Measurements from ENCODE around the gene RHBDL3. TPM values are rescaled to one million over a fixed set of nuclear protein-coding genes. Genes with fewer than 3 reads are reported as not detected.

Gene RHBDL3
- total and polyA plus RNA-seq, 4 donors: 0.02 to 0.17 (median 0.05) TPM; not detected in 1

DNA sequence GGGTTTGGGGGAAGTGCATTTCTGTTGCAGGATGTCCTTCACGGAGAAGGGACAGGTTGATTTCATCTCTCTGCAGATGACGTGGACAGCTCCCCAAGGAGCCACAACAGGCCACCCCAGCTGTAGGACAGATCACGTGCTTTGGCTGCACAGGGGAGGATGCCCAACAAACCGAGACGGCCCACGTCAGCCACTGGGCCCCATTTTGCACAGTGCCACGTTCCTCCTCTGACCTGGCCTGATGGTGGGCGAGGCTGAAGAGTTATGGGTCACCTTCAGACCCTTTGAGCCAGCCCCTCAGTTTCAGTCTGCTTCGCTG, 9.0 kb upstream of the RHBDL3 start:
- Histone ChIP-seq H3K9ac (ENCODE audit: low read depth in 1 of 2, low read length in 2 of 2) (no peak overlapping the region), H3K4me3 (ENCODE audit: low read depth in 1 of 3, low read length in 3 of 3) (no peak overlapping the region), H3K27me3 (ENCODE audit: control insufficient read depth in 4 of 4, insufficient read depth in 4 of 4, low read length in 3 of 4) (no peaks in the 10 kb centered on the region), H3K4me1 (ENCODE audit: control insufficient read depth in 4 of 4, insufficient read depth in 4 of 4, low read length in 3 of 4) (no peaks in the 10 kb centered on the region), H3K27ac (ENCODE audit: low read depth in 1 of 2, low read length in 2 of 2) (no peak overlapping the region), H3K36me3 (ENCODE audit: control insufficient read depth in 4 of 4, insufficient read depth in 3 of 4, low read depth in 1 of 4, low read length in 3 of 4) (no peaks in the 10 kb centered on the region), H3K9me3 (ENCODE audit: control insufficient read depth in 4 of 4, low read length in 3 of 4) (no peaks in the 10 kb centered on the region)
- 88% methylated on average over 9 of the region's 9 CpGs for WGBS
- no peak for DNase-seq (ENCODE audit: low spot score)
- TF ChIP-seq TAF1 (conservative IDR thresholded peaks at IDR 0.05) (no peak), GABPA (IDR thresholded peaks at IDR 0.05 in 1 of 2, conservative IDR thresholded peaks at IDR 0.05 in 1 of 2) (no peak), SP1 (IDR thresholded peaks at IDR 0.05) (no peak), JUND (IDR thresholded peaks at IDR 0.05) (no peak), RAD21 (IDR thresholded peaks at IDR 0.05) (no peak), EGR1 (IDR thresholded peaks at IDR 0.05; ENCODE audit: low read depth in 2 of 2) (no peak), RXRA (IDR thresholded peaks at IDR 0.05) (no peak), FOXA1 (IDR thresholded peaks at IDR 0.05) (no peak), YY1 (IDR thresholded peaks at IDR 0.05) (no peak), FOXA2 (IDR thresholded peaks at IDR 0.05) (no peak), NR2F2 (IDR thresholded peaks at IDR 0.05) (no peak), HNF4A (conservative IDR thresholded peaks at IDR 0.05) (no peak), HNF4G (IDR thresholded peaks at IDR 0.05) (no peak)
- TF ChIP-seq, protein P1, sequence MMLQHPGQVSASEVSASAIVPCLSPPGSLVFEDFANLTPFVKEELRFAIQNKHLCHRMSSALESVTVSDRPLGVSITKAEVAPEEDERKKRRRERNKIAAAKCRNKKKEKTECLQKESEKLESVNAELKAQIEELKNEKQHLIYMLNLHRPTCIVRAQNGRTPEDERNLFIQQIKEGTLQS (IDR thresholded peaks at IDR 0.05): no peak
- TF ChIP-seq, protein P2, sequence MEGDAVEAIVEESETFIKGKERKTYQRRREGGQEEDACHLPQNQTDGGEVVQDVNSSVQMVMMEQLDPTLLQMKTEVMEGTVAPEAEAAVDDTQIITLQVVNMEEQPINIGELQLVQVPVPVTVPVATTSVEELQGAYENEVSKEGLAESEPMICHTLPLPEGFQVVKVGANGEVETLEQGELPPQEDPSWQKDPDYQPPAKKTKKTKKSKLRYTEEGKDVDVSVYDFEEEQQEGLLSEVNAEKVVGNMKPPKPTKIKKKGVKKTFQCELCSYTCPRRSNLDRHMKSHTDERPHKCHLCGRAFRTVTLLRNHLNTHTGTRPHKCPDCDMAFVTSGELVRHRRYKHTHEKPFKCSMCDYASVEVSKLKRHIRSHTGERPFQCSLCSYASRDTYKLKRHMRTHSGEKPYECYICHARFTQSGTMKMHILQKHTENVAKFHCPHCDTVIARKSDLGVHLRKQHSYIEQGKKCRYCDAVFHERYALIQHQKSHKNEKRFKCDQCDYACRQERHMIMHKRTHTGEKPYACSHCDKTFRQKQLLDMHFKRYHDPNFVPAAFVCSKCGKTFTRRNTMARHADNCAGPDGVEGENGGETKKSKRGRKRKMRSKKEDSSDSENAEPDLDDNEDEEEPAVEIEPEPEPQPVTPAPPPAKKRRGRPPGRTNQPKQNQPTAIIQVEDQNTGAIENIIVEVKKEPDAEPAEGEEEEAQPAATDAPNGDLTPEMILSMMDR (IDR thresholded peaks at IDR 0.05; ENCODE audit: low read depth, low read length, missing input control): no peak
- TF ChIP-seq, protein P3, sequence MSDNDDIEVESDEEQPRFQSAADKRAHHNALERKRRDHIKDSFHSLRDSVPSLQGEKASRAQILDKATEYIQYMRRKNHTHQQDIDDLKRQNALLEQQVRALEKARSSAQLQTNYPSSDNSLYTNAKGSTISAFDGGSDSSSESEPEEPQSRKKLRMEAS (IDR thresholded peaks at IDR 0.05): no peak
- TF ChIP-seq, protein P4, sequence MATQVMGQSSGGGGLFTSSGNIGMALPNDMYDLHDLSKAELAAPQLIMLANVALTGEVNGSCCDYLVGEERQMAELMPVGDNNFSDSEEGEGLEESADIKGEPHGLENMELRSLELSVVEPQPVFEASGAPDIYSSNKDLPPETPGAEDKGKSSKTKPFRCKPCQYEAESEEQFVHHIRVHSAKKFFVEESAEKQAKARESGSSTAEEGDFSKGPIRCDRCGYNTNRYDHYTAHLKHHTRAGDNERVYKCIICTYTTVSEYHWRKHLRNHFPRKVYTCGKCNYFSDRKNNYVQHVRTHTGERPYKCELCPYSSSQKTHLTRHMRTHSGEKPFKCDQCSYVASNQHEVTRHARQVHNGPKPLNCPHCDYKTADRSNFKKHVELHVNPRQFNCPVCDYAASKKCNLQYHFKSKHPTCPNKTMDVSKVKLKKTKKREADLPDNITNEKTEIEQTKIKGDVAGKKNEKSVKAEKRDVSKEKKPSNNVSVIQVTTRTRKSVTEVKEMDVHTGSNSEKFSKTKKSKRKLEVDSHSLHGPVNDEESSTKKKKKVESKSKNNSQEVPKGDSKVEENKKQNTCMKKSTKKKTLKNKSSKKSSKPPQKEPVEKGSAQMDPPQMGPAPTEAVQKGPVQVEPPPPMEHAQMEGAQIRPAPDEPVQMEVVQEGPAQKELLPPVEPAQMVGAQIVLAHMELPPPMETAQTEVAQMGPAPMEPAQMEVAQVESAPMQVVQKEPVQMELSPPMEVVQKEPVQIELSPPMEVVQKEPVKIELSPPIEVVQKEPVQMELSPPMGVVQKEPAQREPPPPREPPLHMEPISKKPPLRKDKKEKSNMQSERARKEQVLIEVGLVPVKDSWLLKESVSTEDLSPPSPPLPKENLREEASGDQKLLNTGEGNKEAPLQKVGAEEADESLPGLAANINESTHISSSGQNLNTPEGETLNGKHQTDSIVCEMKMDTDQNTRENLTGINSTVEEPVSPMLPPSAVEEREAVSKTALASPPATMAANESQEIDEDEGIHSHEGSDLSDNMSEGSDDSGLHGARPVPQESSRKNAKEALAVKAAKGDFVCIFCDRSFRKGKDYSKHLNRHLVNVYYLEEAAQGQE (IDR thresholded peaks at IDR 0.05): no peak
- TF ChIP-seq, protein P5, sequence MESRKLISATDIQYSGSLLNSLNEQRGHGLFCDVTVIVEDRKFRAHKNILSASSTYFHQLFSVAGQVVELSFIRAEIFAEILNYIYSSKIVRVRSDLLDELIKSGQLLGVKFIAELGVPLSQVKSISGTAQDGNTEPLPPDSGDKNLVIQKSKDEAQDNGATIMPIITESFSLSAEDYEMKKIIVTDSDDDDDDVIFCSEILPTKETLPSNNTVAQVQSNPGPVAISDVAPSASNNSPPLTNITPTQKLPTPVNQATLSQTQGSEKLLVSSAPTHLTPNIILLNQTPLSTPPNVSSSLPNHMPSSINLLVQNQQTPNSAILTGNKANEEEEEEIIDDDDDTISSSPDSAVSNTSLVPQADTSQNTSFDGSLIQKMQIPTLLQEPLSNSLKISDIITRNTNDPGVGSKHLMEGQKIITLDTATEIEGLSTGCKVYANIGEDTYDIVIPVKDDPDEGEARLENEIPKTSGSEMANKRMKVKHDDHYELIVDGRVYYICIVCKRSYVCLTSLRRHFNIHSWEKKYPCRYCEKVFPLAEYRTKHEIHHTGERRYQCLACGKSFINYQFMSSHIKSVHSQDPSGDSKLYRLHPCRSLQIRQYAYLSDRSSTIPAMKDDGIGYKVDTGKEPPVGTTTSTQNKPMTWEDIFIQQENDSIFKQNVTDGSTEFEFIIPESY (IDR thresholded peaks at IDR 0.05): no peak
